Measurements from ENCODE around the gene NR1D2. TPM values are rescaled to one million over a fixed set of nuclear protein-coding genes. Genes with fewer than 3 reads are reported as not detected.
A peak's percentile ranks its signal among the peaks of the same experiment; 100 is the strongest.

NR1D2 gene
- total RNA-seq, 2 experiments from 2014 or later, result 20.2 TPM

- H3K36me3 Mint-ChIP-seq, result peaks cover 8% of the 10 kb centered on the region
- ATAC-seq (ENCODE audit: low read depth), result no peak
- DNase-seq, result no peak
- H3K27ac Mint-ChIP-seq, result no peak overlapping the region
- no peak overlapping the region for H3K4me3 Mint-ChIP-seq
- peaks cover 8% of the 10 kb centered on the region for H3K4me1 Mint-ChIP-seq
- H3K9me3 Mint-ChIP-seq, result no peaks in the 10 kb centered on the region
- no peaks in the 10 kb centered on the region for H3K27me3 Mint-ChIP-seq
- POLR2A ChIA-PET, result no interaction called here
Observed at GRCh38 chr3:23956701-23957100, 11.6 kb downstream of the NR1D2 start.

GRCh38 chr3:23959135-23959900 is 14.2 kb downstream of the NR1D2 start:
- Mint-ChIP-seq H3K4me1 (no peaks in the 10 kb centered on the region), H3K9me3 (no peaks in the 10 kb centered on the region), H3K36me3 (peaks cover 6% of the 10 kb centered on the region), H3K4me3 (no peak overlapping the region), H3K27ac (no peak overlapping the region), H3K27me3 (no peaks in the 10 kb centered on the region)
- POLR2A ChIA-PET, result no interaction called here
- DNase-seq, result no peak
- peak; percentile 22 for ATAC-seq (ENCODE audit: low read depth)

GRCh38 chr3:23960649-23961048 is 15.6 kb downstream of the NR1D2 start:
- no peaks in the 10 kb centered on the region for H3K4me1 Mint-ChIP-seq
- ATAC-seq (ENCODE audit: low read depth) (no peak), DNase-seq (no peak)
- H3K9me3 Mint-ChIP-seq, result no peaks in the 10 kb centered on the region
- H3K4me3 Mint-ChIP-seq, result no peak overlapping the region
- no peaks in the 10 kb centered on the region for H3K27me3 Mint-ChIP-seq
- no peak overlapping the region for H3K27ac Mint-ChIP-seq
- peaks cover 5% of the 10 kb centered on the region for H3K36me3 Mint-ChIP-seq
- POLR2A ChIA-PET, result interaction anchor here (0.6 kb wide), 2 partner anchors 255 to 258 kb away, joined by 3 to 4 read pairs; no protein-coding TSS in a partner anchor

- Mint-ChIP-seq H3K4me3 (no peak overlapping the region), H3K9me3 (no peaks in the 10 kb centered on the region), H3K36me3 (peaks cover 5% of the 10 kb centered on the region), H3K4me1 (no peaks in the 10 kb centered on the region), H3K27ac (no peak overlapping the region), H3K27me3 (no peaks in the 10 kb centered on the region)
- POLR2A ChIA-PET, result interaction anchor here (0.6 kb wide), 1 partner anchor 255 kb away, joined by 4 read pairs; no protein-coding TSS in a partner anchor
- no peak for DNase-seq
- no peak for ATAC-seq (ENCODE audit: low read depth)
Observed at GRCh38 chr3:23961066-23961465, 16.0 kb downstream of the NR1D2 start.

- H3K27me3 Mint-ChIP-seq, result no peaks in the 10 kb centered on the region
- no peak for ATAC-seq (ENCODE audit: low read depth)
- H3K4me3 Mint-ChIP-seq, result no peak overlapping the region
- H3K4me1 Mint-ChIP-seq, result no peaks in the 10 kb centered on the region
- DNase-seq, result no peak
- H3K9me3 Mint-ChIP-seq, result no peaks in the 10 kb centered on the region
- H3K36me3 Mint-ChIP-seq, result peaks cover 5% of the 10 kb centered on the region
- H3K27ac Mint-ChIP-seq, result no peak overlapping the region
- POLR2A ChIA-PET, result interaction anchor here (1.8 kb wide), 1 partner anchor 45 kb away, joined by 7 read pairs; the partner anchor contains the start of genes NKIRAS1 and RPL15
Observed at GRCh38 chr3:23961913-23962312, 16.8 kb downstream of the NR1D2 start.

- H3K4me3 Mint-ChIP-seq, result no peak overlapping the region
- ATAC-seq (ENCODE audit: low read depth), result no peak
- DNase-seq, result no peak
- H3K27me3 Mint-ChIP-seq, result no peaks in the 10 kb centered on the region
- peaks cover 2% of the 10 kb centered on the region for H3K36me3 Mint-ChIP-seq
- POLR2A ChIA-PET, result interaction anchor here (0.6 kb wide), 1 partner anchor 20 kb away, joined by 3 read pairs; no protein-coding TSS in a partner anchor
- H3K4me1 Mint-ChIP-seq, result no peaks in the 10 kb centered on the region
- no peaks in the 10 kb centered on the region for H3K9me3 Mint-ChIP-seq
- H3K27ac Mint-ChIP-seq, result no peak overlapping the region
Observed at GRCh38 chr3:23964537-23965235, 19.6 kb downstream of the NR1D2 start.

- DNase-seq (no peak), ATAC-seq (ENCODE audit: low read depth) (no peak)
- H3K9me3 Mint-ChIP-seq, result no peaks in the 10 kb centered on the region
- H3K4me3 Mint-ChIP-seq, result no peak overlapping the region
- H3K27me3 Mint-ChIP-seq, result no peaks in the 10 kb centered on the region
- POLR2A ChIA-PET, result no interaction called here
- no peak overlapping the region for H3K27ac Mint-ChIP-seq
- peaks cover 2% of the 10 kb centered on the region for H3K36me3 Mint-ChIP-seq
- no peaks in the 10 kb centered on the region for H3K4me1 Mint-ChIP-seq
Observed at GRCh38 chr3:23966328-23966727, 21.2 kb downstream of the NR1D2 start.

GRCh38 chr3:23968463-23969184 is 23.5 kb downstream of the NR1D2 start:
- no peaks in the 10 kb centered on the region for H3K27me3 Mint-ChIP-seq
- H3K4me3 Mint-ChIP-seq, result no peak overlapping the region
- DNase-seq (no peak), ATAC-seq (ENCODE audit: low read depth) (no peak)
- H3K4me1 Mint-ChIP-seq, result no peaks in the 10 kb centered on the region
- no peak overlapping the region for H3K27ac Mint-ChIP-seq
- POLR2A ChIA-PET, result no interaction called here
- no peaks in the 10 kb centered on the region for H3K9me3 Mint-ChIP-seq
- H3K36me3 Mint-ChIP-seq, result no peaks in the 10 kb centered on the region

GRCh38 chr3:23969393-23969792 is 24.3 kb downstream of the NR1D2 start:
- POLR2A ChIA-PET, result no interaction called here
- ATAC-seq (ENCODE audit: low read depth) (no peak), DNase-seq (no peak)
- Mint-ChIP-seq H3K36me3 (no peaks in the 10 kb centered on the region), H3K9me3 (no peaks in the 10 kb centered on the region), H3K27me3 (no peaks in the 10 kb centered on the region), H3K27ac (no peak overlapping the region), H3K4me1 (no peaks in the 10 kb centered on the region), H3K4me3 (no peak overlapping the region)

GRCh38 chr3:23971684-23972083 is 26.6 kb downstream of the NR1D2 start:
- peaks cover 6% of the 10 kb centered on the region for H3K36me3 Mint-ChIP-seq
- H3K4me3 Mint-ChIP-seq, result no peak overlapping the region
- DNase-seq (no peak), ATAC-seq (ENCODE audit: low read depth) (no peak)
- POLR2A ChIA-PET, result no interaction called here
- no peaks in the 10 kb centered on the region for H3K27me3 Mint-ChIP-seq
- H3K27ac Mint-ChIP-seq, result no peak overlapping the region
- no peaks in the 10 kb centered on the region for H3K4me1 Mint-ChIP-seq
- H3K9me3 Mint-ChIP-seq, result no peaks in the 10 kb centered on the region

GRCh38 chr3:23976555-23976954 is 31.5 kb downstream of the NR1D2 start:
- Mint-ChIP-seq H3K27me3 (no peaks in the 10 kb centered on the region), H3K4me1 (no peaks in the 10 kb centered on the region), H3K27ac (no peak overlapping the region)

GRCh38 chr3:23979569-23979968 is 34.5 kb downstream of the NR1D2 start:
- no peaks in the 10 kb centered on the region for H3K4me1 Mint-ChIP-seq
- H3K36me3 Mint-ChIP-seq, result peaks cover 9% of the 10 kb centered on the region
- H3K27me3 Mint-ChIP-seq, result no peaks in the 10 kb centered on the region
- no peak overlapping the region for H3K4me3 Mint-ChIP-seq
- POLR2A ChIA-PET, result no interaction called here
- no peak overlapping the region for H3K27ac Mint-ChIP-seq
- ATAC-seq (ENCODE audit: low read depth) (no peak), DNase-seq (no peak)
- no peaks in the 10 kb centered on the region for H3K9me3 Mint-ChIP-seq

More at GRCh38 chr3:23976555-23976954, 31.5 kb downstream of the NR1D2 start:
- Mint-ChIP-seq H3K9me3 (no peaks in the 10 kb centered on the region), H3K36me3 (peaks cover 9% of the 10 kb centered on the region), H3K4me3 (no peak overlapping the region)
- DNase-seq, result no peak
- POLR2A ChIA-PET, result no interaction called here
- no peak for ATAC-seq (ENCODE audit: low read depth)

- POLR2A ChIA-PET, result no interaction called here
- no peaks in the 10 kb centered on the region for H3K27me3 Mint-ChIP-seq
- H3K4me3 Mint-ChIP-seq, result no peak overlapping the region
- no peaks in the 10 kb centered on the region for H3K9me3 Mint-ChIP-seq
- H3K36me3 Mint-ChIP-seq, result peaks cover 8% of the 10 kb centered on the region
- H3K27ac Mint-ChIP-seq, result no peak overlapping the region
- no peaks in the 10 kb centered on the region for H3K4me1 Mint-ChIP-seq
- DNase-seq, result no peak
- no peak for ATAC-seq (ENCODE audit: low read depth)
Observed at GRCh38 chr3:23981136-23981535, 36.0 kb downstream of the NR1D2 start.

Measured in activated naive CD8-positive, alpha-beta T cell treated with anti-CD3 and anti-CD28 coated beads, Interleukin-2, amount 10 ng/mL, durations not matched to agents 7 days and 5 days (primary cell).